ENCODE data around the gene ID4.

DNA sequence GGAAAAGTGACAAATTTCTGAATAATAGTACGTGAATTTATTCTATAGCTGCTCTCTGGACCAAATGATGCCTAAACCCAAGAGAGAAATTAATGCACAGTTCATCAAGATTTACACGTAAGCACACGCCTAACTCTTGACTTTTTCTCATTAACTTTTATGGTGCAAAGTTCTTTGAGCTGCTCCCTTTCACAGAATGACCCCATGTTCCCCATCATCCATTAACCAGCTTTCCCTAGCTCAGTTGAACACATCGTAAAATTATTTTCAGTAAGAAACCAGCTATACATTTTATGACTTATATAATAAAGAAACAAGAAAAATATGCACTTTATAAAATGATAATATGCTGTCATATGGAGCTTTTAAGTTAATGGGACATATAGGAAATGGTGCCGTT, 54.3 kb downstream of the ID4 start:
- TF ChIP-seq POLR2AphosphoS5 (IDR thresholded peaks at IDR 0.05) (no peak), EP300 (IDR thresholded peaks at IDR 0.05; ENCODE audit: low read depth) (no peak)
- TF ChIP-seq, protein P1, sequence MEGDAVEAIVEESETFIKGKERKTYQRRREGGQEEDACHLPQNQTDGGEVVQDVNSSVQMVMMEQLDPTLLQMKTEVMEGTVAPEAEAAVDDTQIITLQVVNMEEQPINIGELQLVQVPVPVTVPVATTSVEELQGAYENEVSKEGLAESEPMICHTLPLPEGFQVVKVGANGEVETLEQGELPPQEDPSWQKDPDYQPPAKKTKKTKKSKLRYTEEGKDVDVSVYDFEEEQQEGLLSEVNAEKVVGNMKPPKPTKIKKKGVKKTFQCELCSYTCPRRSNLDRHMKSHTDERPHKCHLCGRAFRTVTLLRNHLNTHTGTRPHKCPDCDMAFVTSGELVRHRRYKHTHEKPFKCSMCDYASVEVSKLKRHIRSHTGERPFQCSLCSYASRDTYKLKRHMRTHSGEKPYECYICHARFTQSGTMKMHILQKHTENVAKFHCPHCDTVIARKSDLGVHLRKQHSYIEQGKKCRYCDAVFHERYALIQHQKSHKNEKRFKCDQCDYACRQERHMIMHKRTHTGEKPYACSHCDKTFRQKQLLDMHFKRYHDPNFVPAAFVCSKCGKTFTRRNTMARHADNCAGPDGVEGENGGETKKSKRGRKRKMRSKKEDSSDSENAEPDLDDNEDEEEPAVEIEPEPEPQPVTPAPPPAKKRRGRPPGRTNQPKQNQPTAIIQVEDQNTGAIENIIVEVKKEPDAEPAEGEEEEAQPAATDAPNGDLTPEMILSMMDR (IDR thresholded peaks at IDR 0.05): no peak
